EH (cell line): ENCODE data around the gene RELL1.

Experiments
- DNase-seq: peaks from one replicate; pipeline ENCODE4 v3.0.0-alpha.2; 2015; ENCODE audit warnings: low read depth

Gene RELL1

GRCh38 chr4:37635155-37635554, 51.0 kb downstream of the RELL1 start:
- no peak for DNase-seq

GRCh38 chr4:37634180-37634579, 52.0 kb downstream of the RELL1 start:
- no peak for DNase-seq

GRCh38 chr4:37632836-37633235, 53.3 kb downstream of the RELL1 start:
- DNase-seq: no peak

- peak; percentile 53 for DNase-seq
Measured at GRCh38 chr4:37631551-37631950, 54.6 kb downstream of the RELL1 start.

GRCh38 chr4:37629713-37630112, 56.5 kb downstream of the RELL1 start:
- DNase-seq: no peak

- DNase-seq: peak; percentile 82
Measured at GRCh38 chr4:37628977-37629609, 57.1 kb downstream of the RELL1 start.

- no peak for DNase-seq
Measured at GRCh38 chr4:37627263-37627662, 58.9 kb downstream of the RELL1 start.

- no peak for DNase-seq
Measured at GRCh38 chr4:37625499-37625898, 60.7 kb downstream of the RELL1 start.

- DNase-seq: no peak
Measured at GRCh38 chr4:37623940-37624339, 62.2 kb downstream of the RELL1 start.

GRCh38 chr4:37623125-37623524, 63.1 kb downstream of the RELL1 start:
- DNase-seq: no peak

- DNase-seq: no peak
Measured at GRCh38 chr4:37620176-37620575, 66.0 kb downstream of the RELL1 start.

- DNase-seq: no peak
Measured at GRCh38 chr4:37615720-37616063, 70.5 kb downstream of the RELL1 start.

- no peak for DNase-seq
Measured at GRCh38 chr4:37615059-37615719, 71.0 kb downstream of the RELL1 start.

- no peak for DNase-seq
Measured at GRCh38 chr4:37612811-37613210, 73.4 kb downstream of the RELL1 start.

- no peak for DNase-seq
Measured at GRCh38 chr4:37609626-37610025, 76.5 kb downstream of the RELL1 start.

GRCh38 chr4:37607018-37607417, 79.2 kb downstream of the RELL1 start:
- no peak for DNase-seq

- DNase-seq: no peak
Measured at GRCh38 chr4:37605843-37606565, 80.2 kb downstream of the RELL1 start.

GRCh38 chr4:37604461-37604860, 81.7 kb downstream of the RELL1 start:
- DNase-seq: peak; percentile 64

GRCh38 chr4:37603711-37604110, 82.5 kb downstream of the RELL1 start:
- no peak for DNase-seq

GRCh38 chr4:37603070-37603468, 83.1 kb downstream of the RELL1 start:
- DNase-seq: peak; percentile 73

GRCh38 chr4:37602454-37603069, 83.6 kb downstream of the RELL1 start:
- DNase-seq: no peak

- DNase-seq: peak; percentile 66
Measured at GRCh38 chr4:37601531-37601930, 84.6 kb downstream of the RELL1 start.
